WTC11 (cell line): ENCODE measurements around the gene C1R. TPM values are rescaled to one million over a fixed set of nuclear protein-coding genes. Genes with fewer than 3 reads are reported as not detected.
A peak's percentile ranks its signal among the peaks of the same experiment; 100 is the strongest.

ENCODE experiments used
- ATAC-seq: fragments of 200-7000 bp; cut with Tn5 transposase; 2 replicates; pipeline ENCODE4 v1.10.0; 2021; ENCODE audit warnings: mild to moderate bottlenecking, moderate library complexity
- Bru-seq: library from RNA; stranded (reverse); fragments of 400-500 nt; gene quantifications from one replicate; lab custom pipeline; 2021; lab: Mats Ljungman, UMichigan
- CTCF ChIA-PET: fragments of 300-600 bp; sonication (Branson Sonifier 250); formaldehyde crosslinking; loops from one replicate; lab custom pipeline; 2021; ENCODE audit warnings: antibody characterized with exemption; lab: Charles Lee
- POLR2A ChIA-PET: fragments of 350-600 bp; sonication (Branson Sonifier 250); formaldehyde crosslinking; loops from one replicate; lab custom pipeline; 2021; ENCODE audit warnings: antibody characterized with exemption; lab: Charles Lee
- DNase-seq: peaks from one replicate; pipeline ENCODE4 v3.0.0; 2021; ENCODE audit warnings: low spot score
- H3K27ac Mint-ChIP-seq: 2 replicates; pipeline ENCODE4 v1.8.0; 2021; ENCODE audit warnings: mixed read lengths
- H3K27me3 Mint-ChIP-seq: 2 replicates; pipeline ENCODE4 v1.8.0; 2021; ENCODE audit warnings: low read depth, mild to moderate bottlenecking, moderate library complexity, mixed read lengths
- H3K36me3 Mint-ChIP-seq: 2 replicates; pipeline ENCODE4 v1.8.0; 2021; ENCODE audit warnings: mixed read lengths
- H3K4me1 Mint-ChIP-seq: 2 replicates; pipeline ENCODE4 v1.8.0; 2022; ENCODE audit warnings: mixed read lengths
- H3K4me3 Mint-ChIP-seq: 2 replicates; pipeline ENCODE4 v1.8.0; 2021; ENCODE audit warnings: mild to moderate bottlenecking, moderate library complexity, mixed read lengths
- H3K9me3 Mint-ChIP-seq: 2 replicates; pipeline ENCODE4 v1.8.0; 2021; ENCODE audit warnings: mixed read lengths
- ATF1 ChIP-seq: sonication (generic); formaldehyde crosslinking; IDR thresholded peaks from 2 replicates; pipeline ENCODE4 v1.8.1; 2023; ENCODE audit warnings: mild to moderate bottlenecking, moderate library complexity, missing genetic modification reagents
- EMX1 ChIP-seq: fragments of 250-450 bp; sonication (Bioruptor Pico); IDR thresholded peaks from 2 replicates; pipeline ENCODE4 v1.8.0; 2021; ENCODE audit warnings: mild to moderate bottlenecking
- GTF2I ChIP-seq: fragments of 250-450 bp; sonication (Bioruptor Pico); conservative IDR thresholded peaks from 2 replicates; pipeline ENCODE4 v1.4.0; 2021; ENCODE audit warnings: mild to moderate bottlenecking
- HMGA2 ChIP-seq: fragments of 250-450 bp; sonication (Bioruptor Pico); IDR thresholded peaks from 2 replicates; pipeline ENCODE4 v1.4.0; 2021; ENCODE audit warnings: mild to moderate bottlenecking, moderate library complexity
- IRF2 ChIP-seq: sonication (generic); formaldehyde crosslinking; IDR thresholded peaks from 2 replicates; pipeline ENCODE4 v1.8.0; 2022; ENCODE audit warnings: low read depth, missing genetic modification reagents, borderline replicate concordance
- SMAD3 ChIP-seq: sonication (generic); formaldehyde crosslinking; IDR thresholded peaks from 2 replicates; pipeline ENCODE4 v1.8.0; 2022; ENCODE audit warnings: missing genetic modification reagents, mild to moderate bottlenecking, borderline replicate concordance
- ZNF121 ChIP-seq: sonication (generic); formaldehyde crosslinking; IDR thresholded peaks from 2 replicates; pipeline ENCODE4 v1.8.0; 2023; ENCODE audit warnings: missing genetic modification reagents
- ZNF263 ChIP-seq: sonication (generic); formaldehyde crosslinking; IDR thresholded peaks from 2 replicates; pipeline ENCODE4 v1.8.1; 2022; ENCODE audit warnings: low read depth, mild to moderate bottlenecking, moderate library complexity, missing genetic modification reagents
- ZNF423 ChIP-seq: fragments of 250-450 bp; sonication (Bioruptor Pico); IDR thresholded peaks from 2 replicates; pipeline ENCODE4 v2.1.2; 2022; ENCODE audit warnings: mild to moderate bottlenecking, moderate library complexity
- long read RNA-seq, 3 experiments: library from RNA in 1 of 3; library from capped mRNA in 1 of 3; library from polyadenylated mRNA in 1 of 3; unstranded in 2 of 3; stranded (forward) in 1 of 3; transcript quantifications; one replicate each; pipeline ENCODE4 v2.0.0, GENCODE V29; 2021
- total RNA-seq: library from RNA; stranded (reverse); gene quantifications from 3 replicates; pipeline ENCODE4 v1.2.3, GENCODE V29; 2021
- TF ChIP-seq, protein P1 (sequence below): fragments of 200-600 bp; IDR thresholded peaks from 2 replicates; pipeline ENCODE4 v1.8.0; 2022; ENCODE audit warnings: antibody characterized with exemption
- TF ChIP-seq, protein P2 (sequence below): sonication (generic); formaldehyde crosslinking; IDR thresholded peaks from 2 replicates; pipeline ENCODE4 v1.8.1; 2023; ENCODE audit warnings: mild to moderate bottlenecking, missing genetic modification reagents, moderate library complexity
- TF ChIP-seq, protein P3 (sequence below): fragments of 250-450 bp; sonication (Bioruptor Pico); IDR thresholded peaks from 2 replicates; pipeline ENCODE4 v1.9.0; 2021; ENCODE audit warnings: mild to moderate bottlenecking
- TF ChIP-seq, protein P4 (sequence below): sonication (generic); formaldehyde crosslinking; IDR thresholded peaks from 2 replicates; pipeline ENCODE4 v1.8.1; 2023; ENCODE audit warnings: mild to moderate bottlenecking, missing genetic modification reagents, moderate library complexity
- TF ChIP-seq, protein P5 (sequence below): sonication (generic); formaldehyde crosslinking; IDR thresholded peaks from 2 replicates; pipeline ENCODE4 v1.8.0; 2022; ENCODE audit warnings: mild to moderate bottlenecking, missing genetic modification reagents
- TF ChIP-seq, protein P6 (sequence below): sonication (generic); formaldehyde crosslinking; IDR thresholded peaks from 2 replicates; pipeline ENCODE4 v1.8.0; 2023; ENCODE audit warnings: mild to moderate bottlenecking, missing genetic modification reagents

C1R gene
- 8.4 to 9.8 TPM (median 8.9 TPM) in 3 replicates for total RNA-seq
- percentile 37 among the genes with signal in this experiment for Bru-seq, nascent RNA
- long read RNA-seq, experiment 1, transcript C1R-216 (10 exons, 1,881 nt) = minor isoform, 14 of 37 reads
- long read RNA-seq, experiment 1, transcript C1R-215 (11 exons, 2,508 nt) = major isoform, 17 of 37 reads
- long read RNA-seq, experiment 1, partial matches to known transcripts = 4 of 37 reads
- long read RNA-seq, experiment 1, other reads (novel, unspliced or antisense) = 2 of 37 reads
- long read RNA-seq, experiment 2, transcript C1R-215 (11 exons, 2,508 nt) = major isoform, 6 of 13 reads
- long read RNA-seq, experiment 2, partial matches to known transcripts = 3 of 13 reads
- long read RNA-seq, experiment 2, other reads (novel, unspliced or antisense) = 2 of 13 reads
- long read RNA-seq, experiment 3, transcript C1R-215 (11 exons, 2,508 nt) = major isoform, 6 of 11 reads
- long read RNA-seq, experiment 3, partial matches to known transcripts = 2 of 11 reads
- long read RNA-seq, experiment 3, other reads (novel, unspliced or antisense) = 2 of 11 reads

DNA sequence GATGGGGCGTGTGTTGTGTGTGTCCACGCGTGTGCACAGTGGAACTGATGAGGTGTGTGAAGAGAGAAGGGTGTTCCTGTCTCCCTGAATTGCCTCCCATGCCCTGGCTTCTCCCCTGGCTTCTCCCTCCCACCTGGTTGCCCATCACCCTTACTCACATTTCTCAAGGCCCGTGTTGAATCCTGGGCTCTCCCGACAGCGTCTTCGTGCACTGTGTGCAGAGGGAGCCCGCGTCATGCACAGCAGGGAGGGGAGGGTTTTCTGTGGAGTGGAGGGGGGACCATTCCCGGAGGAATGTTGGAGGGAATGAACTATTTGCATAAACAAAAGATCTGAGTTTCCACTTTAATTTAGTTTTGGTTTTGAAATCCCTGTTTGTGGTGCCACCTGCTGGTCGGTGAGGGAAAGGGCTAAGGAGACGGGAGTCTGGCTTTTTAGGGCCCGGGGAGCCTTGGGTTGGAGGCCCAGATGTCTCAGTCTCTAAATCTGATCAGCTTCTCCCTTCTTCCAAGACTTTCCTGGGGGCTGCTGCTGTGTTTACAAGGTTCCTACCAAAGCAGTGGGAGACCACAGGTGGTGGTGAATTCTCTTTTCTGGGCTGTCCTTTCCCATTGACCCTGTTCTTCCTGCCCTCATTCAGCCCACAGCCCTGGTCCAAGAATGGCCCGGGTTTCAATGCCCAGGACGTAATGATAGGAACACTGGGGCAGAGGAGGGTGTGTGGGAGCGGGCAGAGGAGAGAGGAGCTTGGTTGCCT lies at the start of gene C1R:
Gene C1R, minus strand, starts transcription at position 217 of the 757 bp plus-strand sequence. Its CDS starts 57 bp downstream, at position 160.
- H3K9me3 Mint-ChIP-seq = no peaks in the 10 kb centered on the region
- no peaks in the 10 kb centered on the region; the same call in none of the 2 replicates for H3K27me3 Mint-ChIP-seq
- DNase-seq (peak; percentile 76), ATAC-seq (peak; percentile 49)
- H3K4me3 Mint-ChIP-seq = peak within 1 kb of the TSS; percentile 65
- H3K27ac Mint-ChIP-seq = peak within 1 kb of the TSS; percentile 79; the same call in 1 of the 2 replicates
- POLR2A ChIA-PET = interaction anchor here (0.5 to 1.1 kb wide), 2 partner anchors 74 to 167 kb away, joined by 3 to 4 read pairs; partner anchors contain the start of gene LPCAT3
- TF ChIP-seq, protein P1, sequence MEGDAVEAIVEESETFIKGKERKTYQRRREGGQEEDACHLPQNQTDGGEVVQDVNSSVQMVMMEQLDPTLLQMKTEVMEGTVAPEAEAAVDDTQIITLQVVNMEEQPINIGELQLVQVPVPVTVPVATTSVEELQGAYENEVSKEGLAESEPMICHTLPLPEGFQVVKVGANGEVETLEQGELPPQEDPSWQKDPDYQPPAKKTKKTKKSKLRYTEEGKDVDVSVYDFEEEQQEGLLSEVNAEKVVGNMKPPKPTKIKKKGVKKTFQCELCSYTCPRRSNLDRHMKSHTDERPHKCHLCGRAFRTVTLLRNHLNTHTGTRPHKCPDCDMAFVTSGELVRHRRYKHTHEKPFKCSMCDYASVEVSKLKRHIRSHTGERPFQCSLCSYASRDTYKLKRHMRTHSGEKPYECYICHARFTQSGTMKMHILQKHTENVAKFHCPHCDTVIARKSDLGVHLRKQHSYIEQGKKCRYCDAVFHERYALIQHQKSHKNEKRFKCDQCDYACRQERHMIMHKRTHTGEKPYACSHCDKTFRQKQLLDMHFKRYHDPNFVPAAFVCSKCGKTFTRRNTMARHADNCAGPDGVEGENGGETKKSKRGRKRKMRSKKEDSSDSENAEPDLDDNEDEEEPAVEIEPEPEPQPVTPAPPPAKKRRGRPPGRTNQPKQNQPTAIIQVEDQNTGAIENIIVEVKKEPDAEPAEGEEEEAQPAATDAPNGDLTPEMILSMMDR = peak; percentile 82
- TF ChIP-seq, protein P2, sequence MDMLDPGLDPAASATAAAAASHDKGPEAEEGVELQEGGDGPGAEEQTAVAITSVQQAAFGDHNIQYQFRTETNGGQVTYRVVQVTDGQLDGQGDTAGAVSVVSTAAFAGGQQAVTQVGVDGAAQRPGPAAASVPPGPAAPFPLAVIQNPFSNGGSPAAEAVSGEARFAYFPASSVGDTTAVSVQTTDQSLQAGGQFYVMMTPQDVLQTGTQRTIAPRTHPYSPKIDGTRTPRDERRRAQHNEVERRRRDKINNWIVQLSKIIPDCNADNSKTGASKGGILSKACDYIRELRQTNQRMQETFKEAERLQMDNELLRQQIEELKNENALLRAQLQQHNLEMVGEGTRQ (CRISPR knock-in tag) = no peak
- peaks cover 34% of the 10 kb centered on the region for H3K4me1 Mint-ChIP-seq
- CTCF ChIA-PET = interaction anchor here (0.7 to 7.7 kb wide), 7 partner anchors 10 to 93 kb away, joined by 3 to 63 read pairs (median 3); partner anchors contain the start of gene C1RL
- H3K36me3 Mint-ChIP-seq = no peaks in the 10 kb centered on the region

DNA sequence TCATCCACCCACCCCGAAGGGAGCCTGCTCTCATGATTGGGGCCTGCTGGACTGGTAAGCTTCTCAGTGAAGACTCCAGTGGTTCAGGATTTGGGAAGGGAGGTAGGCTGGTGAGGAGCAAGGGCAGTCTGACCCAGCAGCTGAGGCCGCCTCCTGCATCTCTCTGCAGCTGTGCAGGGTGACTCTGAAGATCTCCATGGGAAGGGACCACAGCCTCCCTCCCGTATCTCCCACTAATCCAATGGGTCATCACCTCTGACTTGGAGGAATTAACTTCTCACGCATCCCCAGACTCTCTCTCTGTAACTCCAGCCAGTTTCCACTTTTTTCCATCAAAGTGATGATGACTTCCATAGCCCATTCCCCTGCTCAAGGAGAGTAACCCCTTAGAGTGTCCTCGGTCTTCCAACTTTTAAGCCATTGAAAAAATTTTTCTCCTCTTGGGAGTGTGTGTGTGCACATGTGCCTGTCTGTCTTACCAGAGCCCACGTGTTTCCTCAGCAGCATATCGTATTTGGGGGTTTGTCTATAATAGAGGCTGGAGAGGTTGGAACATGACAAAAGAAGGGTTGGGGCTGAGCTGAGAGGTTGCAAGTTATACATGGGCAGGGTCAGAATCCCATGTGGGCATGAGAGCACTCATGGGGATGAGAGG lies 49.2 kb upstream of the C1R start:
- POLR2A ChIA-PET = no interaction called here
- H3K27me3 Mint-ChIP-seq = no peaks in the 10 kb centered on the region
- H3K27ac Mint-ChIP-seq = no peak overlapping the region
- no peak for ATAC-seq
- no peak for DNase-seq
- H3K4me3 Mint-ChIP-seq = no peak overlapping the region
- H3K4me1 Mint-ChIP-seq = no peaks in the 10 kb centered on the region
- CTCF ChIA-PET = interaction anchor here (0.6 to 2.3 kb wide), 14 partner anchors 10 to 88 kb away, joined by 3 to 15 read pairs (median 3); no protein-coding TSS in a partner anchor
- no peaks in the 10 kb centered on the region for H3K9me3 Mint-ChIP-seq
- peaks cover 3% of the 10 kb centered on the region; the same call in 1 of the 2 replicates for H3K36me3 Mint-ChIP-seq
- TF ChIP-seq, protein P3, sequence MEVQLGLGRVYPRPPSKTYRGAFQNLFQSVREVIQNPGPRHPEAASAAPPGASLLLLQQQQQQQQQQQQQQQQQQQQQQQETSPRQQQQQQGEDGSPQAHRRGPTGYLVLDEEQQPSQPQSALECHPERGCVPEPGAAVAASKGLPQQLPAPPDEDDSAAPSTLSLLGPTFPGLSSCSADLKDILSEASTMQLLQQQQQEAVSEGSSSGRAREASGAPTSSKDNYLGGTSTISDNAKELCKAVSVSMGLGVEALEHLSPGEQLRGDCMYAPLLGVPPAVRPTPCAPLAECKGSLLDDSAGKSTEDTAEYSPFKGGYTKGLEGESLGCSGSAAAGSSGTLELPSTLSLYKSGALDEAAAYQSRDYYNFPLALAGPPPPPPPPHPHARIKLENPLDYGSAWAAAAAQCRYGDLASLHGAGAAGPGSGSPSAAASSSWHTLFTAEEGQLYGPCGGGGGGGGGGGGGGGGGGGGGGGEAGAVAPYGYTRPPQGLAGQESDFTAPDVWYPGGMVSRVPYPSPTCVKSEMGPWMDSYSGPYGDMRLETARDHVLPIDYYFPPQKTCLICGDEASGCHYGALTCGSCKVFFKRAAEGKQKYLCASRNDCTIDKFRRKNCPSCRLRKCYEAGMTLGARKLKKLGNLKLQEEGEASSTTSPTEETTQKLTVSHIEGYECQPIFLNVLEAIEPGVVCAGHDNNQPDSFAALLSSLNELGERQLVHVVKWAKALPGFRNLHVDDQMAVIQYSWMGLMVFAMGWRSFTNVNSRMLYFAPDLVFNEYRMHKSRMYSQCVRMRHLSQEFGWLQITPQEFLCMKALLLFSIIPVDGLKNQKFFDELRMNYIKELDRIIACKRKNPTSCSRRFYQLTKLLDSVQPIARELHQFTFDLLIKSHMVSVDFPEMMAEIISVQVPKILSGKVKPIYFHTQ (CRISPR knock-in tag) = no peak
- TF ChIP-seq, protein P1 = no peak
- TF ChIP-seq, protein P4, sequence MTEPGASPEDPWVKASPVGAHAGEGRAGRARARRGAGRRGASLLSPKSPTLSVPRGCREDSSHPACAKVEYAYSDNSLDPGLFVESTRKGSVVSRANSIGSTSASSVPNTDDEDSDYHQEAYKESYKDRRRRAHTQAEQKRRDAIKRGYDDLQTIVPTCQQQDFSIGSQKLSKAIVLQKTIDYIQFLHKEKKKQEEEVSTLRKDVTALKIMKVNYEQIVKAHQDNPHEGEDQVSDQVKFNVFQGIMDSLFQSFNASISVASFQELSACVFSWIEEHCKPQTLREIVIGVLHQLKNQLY = no peak
- TF ChIP-seq ZNF263 (CRISPR knock-in tag) (no peak), GTF2I (no peak), ATF1 (no peak), SMAD3 (no peak), EMX1 (CRISPR knock-in tag) (no peak), IRF2 (no peak), ZNF121 (CRISPR knock-in tag) (no peak), HMGA2 (CRISPR knock-in tag) (no peak), ZNF423 (CRISPR knock-in tag) (no peak)
- TF ChIP-seq, protein P5, sequence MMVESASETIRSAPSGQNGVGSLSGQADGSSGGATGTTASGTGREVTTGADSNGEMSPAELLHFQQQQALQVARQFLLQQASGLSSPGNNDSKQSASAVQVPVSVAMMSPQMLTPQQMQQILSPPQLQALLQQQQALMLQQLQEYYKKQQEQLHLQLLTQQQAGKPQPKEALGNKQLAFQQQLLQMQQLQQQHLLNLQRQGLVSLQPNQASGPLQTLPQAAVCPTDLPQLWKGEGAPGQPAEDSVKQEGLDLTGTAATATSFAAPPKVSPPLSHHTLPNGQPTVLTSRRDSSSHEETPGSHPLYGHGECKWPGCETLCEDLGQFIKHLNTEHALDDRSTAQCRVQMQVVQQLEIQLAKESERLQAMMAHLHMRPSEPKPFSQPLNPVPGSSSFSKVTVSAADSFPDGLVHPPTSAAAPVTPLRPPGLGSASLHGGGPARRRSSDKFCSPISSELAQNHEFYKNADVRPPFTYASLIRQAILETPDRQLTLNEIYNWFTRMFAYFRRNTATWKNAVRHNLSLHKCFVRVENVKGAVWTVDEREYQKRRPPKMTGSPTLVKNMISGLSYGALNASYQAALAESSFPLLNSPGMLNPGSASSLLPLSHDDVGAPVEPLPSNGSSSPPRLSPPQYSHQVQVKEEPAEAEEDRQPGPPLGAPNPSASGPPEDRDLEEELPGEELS (CRISPR knock-in tag) = no peak
- TF ChIP-seq, protein P6, sequence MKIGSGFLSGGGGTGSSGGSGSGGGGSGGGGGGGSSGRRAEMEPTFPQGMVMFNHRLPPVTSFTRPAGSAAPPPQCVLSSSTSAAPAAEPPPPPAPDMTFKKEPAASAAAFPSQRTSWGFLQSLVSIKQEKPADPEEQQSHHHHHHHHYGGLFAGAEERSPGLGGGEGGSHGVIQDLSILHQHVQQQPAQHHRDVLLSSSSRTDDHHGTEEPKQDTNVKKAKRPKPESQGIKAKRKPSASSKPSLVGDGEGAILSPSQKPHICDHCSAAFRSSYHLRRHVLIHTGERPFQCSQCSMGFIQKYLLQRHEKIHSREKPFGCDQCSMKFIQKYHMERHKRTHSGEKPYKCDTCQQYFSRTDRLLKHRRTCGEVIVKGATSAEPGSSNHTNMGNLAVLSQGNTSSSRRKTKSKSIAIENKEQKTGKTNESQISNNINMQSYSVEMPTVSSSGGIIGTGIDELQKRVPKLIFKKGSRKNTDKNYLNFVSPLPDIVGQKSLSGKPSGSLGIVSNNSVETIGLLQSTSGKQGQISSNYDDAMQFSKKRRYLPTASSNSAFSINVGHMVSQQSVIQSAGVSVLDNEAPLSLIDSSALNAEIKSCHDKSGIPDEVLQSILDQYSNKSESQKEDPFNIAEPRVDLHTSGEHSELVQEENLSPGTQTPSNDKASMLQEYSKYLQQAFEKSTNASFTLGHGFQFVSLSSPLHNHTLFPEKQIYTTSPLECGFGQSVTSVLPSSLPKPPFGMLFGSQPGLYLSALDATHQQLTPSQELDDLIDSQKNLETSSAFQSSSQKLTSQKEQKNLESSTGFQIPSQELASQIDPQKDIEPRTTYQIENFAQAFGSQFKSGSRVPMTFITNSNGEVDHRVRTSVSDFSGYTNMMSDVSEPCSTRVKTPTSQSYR (CRISPR knock-in tag) = no peak
